ENCODE data around the gene PHLDB2.

Gene PHLDB2

DNA sequence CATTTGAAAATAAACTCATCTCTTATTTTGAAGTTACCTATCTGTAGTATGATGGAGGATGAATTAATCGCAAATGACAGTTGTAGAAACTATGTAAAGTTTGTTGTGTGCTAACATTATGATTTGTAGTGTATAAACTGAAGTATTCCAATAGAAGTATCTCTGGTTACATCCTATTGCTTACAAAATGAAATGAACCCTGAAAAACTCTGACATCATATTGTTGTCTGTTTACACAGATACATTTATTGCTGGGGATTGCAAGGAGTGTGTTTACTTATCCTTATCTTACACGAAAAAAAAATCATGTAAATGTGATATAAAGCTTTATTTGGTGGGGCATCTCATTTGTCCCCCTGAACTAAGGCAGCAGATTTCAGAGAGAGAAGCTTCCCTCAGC is 117.2 kb downstream of the PHLDB2 start:
- no peaks in the 10 kb centered on the region for H3K27me3 ChIP-seq (ENCODE audit: insufficient read depth, insufficient read length)
- no peak for DNase-seq (ENCODE audit: low read depth, low spot score)
- H3K9ac ChIP-seq (ENCODE audit: insufficient read length, low read depth), result no peak overlapping the region
- H3K36me3 ChIP-seq (ENCODE audit: insufficient read depth, insufficient read length, low read length), result peaks cover 13% of the 10 kb centered on the region
- TF ChIP-seq ZNF274 (IDR thresholded peaks at IDR 0.05; ENCODE audit: low read depth, low read length) (no peak), SUZ12 (IDR thresholded peaks at IDR 0.05; ENCODE audit: extremely low read depth, insufficient read depth, insufficient read length) (no peak), YY1 (IDR thresholded peaks at IDR 0.05; ENCODE audit: insufficient read depth, insufficient read length) (no peak)
- H3K4me3 ChIP-seq (ENCODE audit: insufficient read length, low read depth), result no peak overlapping the region
- no peaks in the 10 kb centered on the region for H3K9me3 ChIP-seq (ENCODE audit: insufficient read depth, low read length)
- no peaks in the 10 kb centered on the region for H3K4me1 ChIP-seq (ENCODE audit: insufficient read depth, insufficient read length)

- DNase-seq (ENCODE audit: low read depth, low spot score), result peak; percentile 82
- Histone ChIP-seq H3K4me3 (ENCODE audit: insufficient read length, low read depth) (peak within 1 kb of the TSS; percentile 91), H3K9me3 (ENCODE audit: insufficient read depth, low read length) (no peaks in the 10 kb centered on the region), H3K27me3 (ENCODE audit: insufficient read depth, insufficient read length) (no peaks in the 10 kb centered on the region), H3K36me3 (ENCODE audit: insufficient read depth, insufficient read length, low read length) (peaks cover 28% of the 10 kb centered on the region), H3K4me1 (ENCODE audit: insufficient read depth, insufficient read length) (no peaks in the 10 kb centered on the region), H3K9ac (ENCODE audit: insufficient read length, low read depth) (peak within 1 kb of the TSS; percentile 89)
- peak; percentile 53 for TF ChIP-seq YY1 (IDR thresholded peaks at IDR 0.05; ENCODE audit: insufficient read depth, insufficient read length)
- TF ChIP-seq ZNF274 (IDR thresholded peaks at IDR 0.05; ENCODE audit: low read depth, low read length), result no peak
Measured at GRCh38 chr3:111978583-111979433, 119.7 kb downstream of the PHLDB2 start, which contains the start of gene ABHD10. Gene ABHD10 (plus strand): TSS chr3:111979026. CDS start chr3:111979062, 36 bp downstream.

DNA sequence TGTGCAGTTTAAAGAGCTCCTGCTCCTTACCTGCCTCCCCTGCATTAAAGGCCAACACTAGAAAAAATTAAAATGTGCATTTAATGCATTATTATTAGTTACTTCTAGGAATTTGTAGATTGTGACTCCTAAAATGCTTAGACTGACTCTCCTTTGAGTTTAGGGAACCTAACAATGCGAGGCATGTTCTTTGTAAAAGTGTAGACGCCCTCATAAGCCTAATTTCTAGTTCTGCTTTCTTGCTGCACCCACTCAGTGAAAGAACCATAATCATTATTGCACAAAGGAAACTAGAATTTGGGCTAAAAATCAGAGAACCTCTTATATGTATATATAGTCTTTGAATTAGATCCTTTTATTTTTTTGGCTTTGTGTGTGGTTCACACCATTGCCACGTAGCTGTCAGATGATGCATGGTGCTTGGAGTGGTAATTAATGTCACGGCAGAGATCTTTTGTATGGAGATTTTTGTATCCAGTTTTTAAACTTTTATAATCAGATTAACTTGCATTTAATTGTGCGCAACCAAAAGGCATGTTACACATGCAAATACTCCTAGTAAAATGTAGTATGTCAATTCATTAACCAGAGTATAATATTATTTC is 120.5 kb downstream of the PHLDB2 start:
- Histone ChIP-seq H3K27me3 (ENCODE audit: insufficient read depth, insufficient read length) (no peaks in the 10 kb centered on the region), H3K9me3 (ENCODE audit: insufficient read depth, low read length) (no peaks in the 10 kb centered on the region), H3K4me1 (ENCODE audit: insufficient read depth, insufficient read length) (no peaks in the 10 kb centered on the region), H3K4me3 (ENCODE audit: insufficient read length, low read depth) (peak overlapping the region; percentile 91), H3K9ac (ENCODE audit: insufficient read length, low read depth) (peak overlapping the region; percentile 89), H3K36me3 (ENCODE audit: insufficient read depth, insufficient read length, low read length) (peaks cover 27% of the 10 kb centered on the region)
- TF ChIP-seq SUZ12 (IDR thresholded peaks at IDR 0.05; ENCODE audit: extremely low read depth, insufficient read depth, insufficient read length) (no peak), YY1 (IDR thresholded peaks at IDR 0.05; ENCODE audit: insufficient read depth, insufficient read length) (no peak), ZNF274 (IDR thresholded peaks at IDR 0.05; ENCODE audit: low read depth, low read length) (no peak)
- no peak for DNase-seq (ENCODE audit: low read depth, low spot score)

- TF ChIP-seq ZNF274 (IDR thresholded peaks at IDR 0.05; ENCODE audit: low read depth, low read length) (no peak), SUZ12 (IDR thresholded peaks at IDR 0.05; ENCODE audit: extremely low read depth, insufficient read depth, insufficient read length) (no peak), YY1 (IDR thresholded peaks at IDR 0.05; ENCODE audit: insufficient read depth, insufficient read length) (no peak)
- no peak for DNase-seq (ENCODE audit: low read depth, low spot score)
- H3K4me1 ChIP-seq (ENCODE audit: insufficient read depth, insufficient read length), result no peaks in the 10 kb centered on the region
- H3K27me3 ChIP-seq (ENCODE audit: insufficient read depth, insufficient read length), result no peaks in the 10 kb centered on the region
- H3K9ac ChIP-seq (ENCODE audit: insufficient read length, low read depth), result no peak overlapping the region
- H3K9me3 ChIP-seq (ENCODE audit: insufficient read depth, low read length), result no peaks in the 10 kb centered on the region
- H3K36me3 ChIP-seq (ENCODE audit: insufficient read depth, insufficient read length, low read length), result peaks cover 27% of the 10 kb centered on the region
- no peak overlapping the region for H3K4me3 ChIP-seq (ENCODE audit: insufficient read length, low read depth)
Measured at GRCh38 chr3:111980716-111981456, 121.8 kb downstream of the PHLDB2 start.

DNA sequence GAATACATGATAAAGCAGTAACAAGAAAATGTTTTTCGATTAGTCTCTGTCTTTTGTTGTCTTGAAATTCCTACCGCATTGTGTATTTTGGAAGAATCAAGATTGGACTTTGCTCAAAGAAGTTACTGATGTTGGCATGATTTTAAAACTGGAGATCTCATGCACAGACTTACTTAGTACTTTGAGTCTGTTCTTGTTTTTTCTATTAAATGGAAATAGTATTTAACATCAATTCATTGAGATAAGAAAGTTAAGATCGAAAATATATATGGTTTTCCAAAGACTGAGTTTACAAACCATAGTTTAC is 122.3 kb downstream of the PHLDB2 start:
- Histone ChIP-seq H3K9me3 (ENCODE audit: insufficient read depth, low read length) (no peaks in the 10 kb centered on the region), H3K4me1 (ENCODE audit: insufficient read depth, insufficient read length) (no peaks in the 10 kb centered on the region), H3K9ac (ENCODE audit: insufficient read length, low read depth) (no peak overlapping the region), H3K4me3 (ENCODE audit: insufficient read length, low read depth) (no peak overlapping the region), H3K36me3 (ENCODE audit: insufficient read depth, insufficient read length, low read length) (peaks cover 30% of the 10 kb centered on the region), H3K27me3 (ENCODE audit: insufficient read depth, insufficient read length) (no peaks in the 10 kb centered on the region)
- TF ChIP-seq ZNF274 (IDR thresholded peaks at IDR 0.05; ENCODE audit: low read depth, low read length), result no peak
- no peak for TF ChIP-seq YY1 (IDR thresholded peaks at IDR 0.05; ENCODE audit: insufficient read depth, insufficient read length)
- TF ChIP-seq SUZ12 (IDR thresholded peaks at IDR 0.05; ENCODE audit: extremely low read depth, insufficient read depth, insufficient read length), result no peak
- no peak for DNase-seq (ENCODE audit: low read depth, low spot score)

- Histone ChIP-seq H3K27me3 (ENCODE audit: insufficient read depth, insufficient read length) (no peaks in the 10 kb centered on the region), H3K4me1 (ENCODE audit: insufficient read depth, insufficient read length) (no peaks in the 10 kb centered on the region), H3K4me3 (ENCODE audit: insufficient read length, low read depth) (no peak overlapping the region), H3K9me3 (ENCODE audit: insufficient read depth, low read length) (no peaks in the 10 kb centered on the region), H3K36me3 (ENCODE audit: insufficient read depth, insufficient read length, low read length) (peaks cover 61% of the 10 kb centered on the region), H3K9ac (ENCODE audit: insufficient read length, low read depth) (no peak overlapping the region)
- TF ChIP-seq YY1 (IDR thresholded peaks at IDR 0.05; ENCODE audit: insufficient read depth, insufficient read length) (no peak), ZNF274 (IDR thresholded peaks at IDR 0.05; ENCODE audit: low read depth, low read length) (no peak), SUZ12 (IDR thresholded peaks at IDR 0.05; ENCODE audit: extremely low read depth, insufficient read depth, insufficient read length) (no peak)
- no peak for DNase-seq (ENCODE audit: low read depth, low spot score)
Measured at GRCh38 chr3:111984636-111985298, 125.7 kb downstream of the PHLDB2 start.
